ENCODE measurements around the gene MAP4K1. TPM values are rescaled to one million over a fixed set of nuclear protein-coding genes. Genes with fewer than 3 reads are reported as not detected.

The MAP4K1 gene
- polyA plus RNA-seq, 2 of the 4 experiments (the other 2 are of a cell fraction): 1.2 to 2.6 TPM

GRCh38 chr19:38538793-38539528 lies 78.8 kb downstream of the MAP4K1 start:
- CTCF ChIA-PET: interaction anchor here (0.6 to 2.0 kb wide), 4 partner anchors 58 to 421 kb away, joined by 3 to 6 read pairs (median 4); no protein-coding TSS in a partner anchor
- Histone ChIP-seq H3K4me2 (no peak overlapping the region), H3K27ac (no peak overlapping the region), H3K4me1 (peaks cover 7% of the 10 kb centered on the region; the same call in 2 of the 3 replicates), H3K4me3 (no peak overlapping the region), H3K9me3 (peaks cover 56% of the 10 kb centered on the region)
- FAIRE-seq (peak; percentile 98), ATAC-seq (no peak), DNase-seq (ENCODE audit: low read depth in 1 of 2, low spot score in 1 of 2) (no peak)
- WGBS (ENCODE audit: missing lambda C conversion rate): 37% methylated on average over 6 of the region's 6 CpGs
- TF ChIP-seq HOXB13 (CRISPR knock-in tag; IDR thresholded peaks at IDR 0.05; ENCODE audit: low read depth): 0 out of 2 replicates have a peak, but pooled peaks have one; percentile 28
- TF ChIP-seq HES2 (IDR thresholded peaks at IDR 0.05): no peak
- POLR2A ChIA-PET: no interaction called here

DNA sequence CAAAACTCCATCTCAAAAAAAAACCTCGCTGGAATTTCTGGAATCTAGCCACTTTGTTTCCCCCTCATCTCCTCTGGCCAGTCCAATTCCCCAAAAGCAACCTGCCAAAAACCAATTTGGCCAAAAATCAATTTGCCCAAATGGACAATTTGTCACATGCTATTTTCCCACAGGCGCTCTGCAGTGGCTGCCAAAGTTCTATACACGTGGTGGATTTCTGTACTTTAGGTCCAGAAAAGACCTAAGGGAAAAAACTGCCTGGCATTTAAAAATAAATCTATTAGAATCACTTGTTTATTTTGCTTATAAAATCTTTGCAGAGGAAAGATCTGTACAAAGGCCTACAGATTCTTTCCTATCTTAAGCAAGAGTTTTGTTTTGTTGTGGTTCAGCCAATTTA lies 79.4 kb downstream of the MAP4K1 start:
- Histone ChIP-seq H3K9me3 (peaks cover 54% of the 10 kb centered on the region), H3K27ac (no peak overlapping the region), H3K4me2 (no peak overlapping the region), H3K4me3 (no peak overlapping the region), H3K4me1 (peaks cover under 1% of the 10 kb centered on the region; the same call in 2 of the 3 replicates)
- ChIA-PET POLR2A (no interaction called here), CTCF (interaction anchor here (0.6 to 2.0 kb wide), 4 partner anchors 59 to 422 kb away, joined by 3 to 6 read pairs (median 4); no protein-coding TSS in a partner anchor)
- DNase-seq (ENCODE audit: low read depth in 1 of 2, low spot score in 1 of 2) (no peak), ATAC-seq (no peak), FAIRE-seq (peak; percentile 36)
- no peak for TF ChIP-seq PHF8 (IDR thresholded peaks at IDR 0.05; ENCODE audit: borderline replicate concordance, low read depth)
- TF ChIP-seq RFX5 (IDR thresholded peaks at IDR 0.05): no peak
- no peak for TF ChIP-seq CEBPB (IDR thresholded peaks at IDR 0.05)
- no peak for TF ChIP-seq TP53 (CRISPR knock-in tag; IDR thresholded peaks at IDR 0.05)
- TF ChIP-seq HMGXB4 (CRISPR knock-in tag; IDR thresholded peaks at IDR 0.05; ENCODE audit: borderline replicate concordance): no peak
- no peak for TF ChIP-seq GATA3 (IDR thresholded peaks at IDR 0.05; ENCODE audit: borderline replicate concordance)
- no peak for TF ChIP-seq NPAS2 (CRISPR knock-in tag; IDR thresholded peaks at IDR 0.05; ENCODE audit: borderline replicate concordance)
- TF ChIP-seq TFCP2L1 (CRISPR knock-in tag; IDR thresholded peaks at IDR 0.05): no peak
- TF ChIP-seq ZNF302 (CRISPR knock-in tag; IDR thresholded peaks at IDR 0.05): no peak
- no peak for TF ChIP-seq NR3C1 (IDR thresholded peaks at IDR 0.05)
- TF ChIP-seq KDM5A (IDR thresholded peaks at IDR 0.05): no peak
- TF ChIP-seq EHMT2 (IDR thresholded peaks at IDR 0.05; ENCODE audit: low read depth): no peak
- no peak for TF ChIP-seq RNF2 (IDR thresholded peaks at IDR 0.05; ENCODE audit: borderline replicate concordance, low read depth)
- TF ChIP-seq, protein P1, sequence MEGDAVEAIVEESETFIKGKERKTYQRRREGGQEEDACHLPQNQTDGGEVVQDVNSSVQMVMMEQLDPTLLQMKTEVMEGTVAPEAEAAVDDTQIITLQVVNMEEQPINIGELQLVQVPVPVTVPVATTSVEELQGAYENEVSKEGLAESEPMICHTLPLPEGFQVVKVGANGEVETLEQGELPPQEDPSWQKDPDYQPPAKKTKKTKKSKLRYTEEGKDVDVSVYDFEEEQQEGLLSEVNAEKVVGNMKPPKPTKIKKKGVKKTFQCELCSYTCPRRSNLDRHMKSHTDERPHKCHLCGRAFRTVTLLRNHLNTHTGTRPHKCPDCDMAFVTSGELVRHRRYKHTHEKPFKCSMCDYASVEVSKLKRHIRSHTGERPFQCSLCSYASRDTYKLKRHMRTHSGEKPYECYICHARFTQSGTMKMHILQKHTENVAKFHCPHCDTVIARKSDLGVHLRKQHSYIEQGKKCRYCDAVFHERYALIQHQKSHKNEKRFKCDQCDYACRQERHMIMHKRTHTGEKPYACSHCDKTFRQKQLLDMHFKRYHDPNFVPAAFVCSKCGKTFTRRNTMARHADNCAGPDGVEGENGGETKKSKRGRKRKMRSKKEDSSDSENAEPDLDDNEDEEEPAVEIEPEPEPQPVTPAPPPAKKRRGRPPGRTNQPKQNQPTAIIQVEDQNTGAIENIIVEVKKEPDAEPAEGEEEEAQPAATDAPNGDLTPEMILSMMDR (IDR thresholded peaks at IDR 0.05): no peak
- TF ChIP-seq, protein P2, sequence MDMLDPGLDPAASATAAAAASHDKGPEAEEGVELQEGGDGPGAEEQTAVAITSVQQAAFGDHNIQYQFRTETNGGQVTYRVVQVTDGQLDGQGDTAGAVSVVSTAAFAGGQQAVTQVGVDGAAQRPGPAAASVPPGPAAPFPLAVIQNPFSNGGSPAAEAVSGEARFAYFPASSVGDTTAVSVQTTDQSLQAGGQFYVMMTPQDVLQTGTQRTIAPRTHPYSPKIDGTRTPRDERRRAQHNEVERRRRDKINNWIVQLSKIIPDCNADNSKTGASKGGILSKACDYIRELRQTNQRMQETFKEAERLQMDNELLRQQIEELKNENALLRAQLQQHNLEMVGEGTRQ (IDR thresholded peaks at IDR 0.05): no peak
- no peak for TF ChIP-seq ZC3H11A (IDR thresholded peaks at IDR 0.05)
- no peak for TF ChIP-seq KDM1A (IDR thresholded peaks at IDR 0.05; ENCODE audit: low read depth)
- 39% methylated on average over 3 of the region's 3 CpGs for WGBS (ENCODE audit: missing lambda C conversion rate)

Other genes with a start within 250 kb of the MAP4K1 start
- 437 and 469 TPM in 2 replicates for gene PSMD8, start 243.4 kb downstream of the MAP4K1 start, polyA plus RNA-seq (2011; rRNA removed)
- gene PSMD8, start 243.4 kb downstream of the MAP4K1 start, polyA plus RNA-seq (2017; fragmentation: RNase III; extraction: RNeasy Plus Mini Kit Qiagen cat#74134 plus additional on column Dnase treatment): 456 to 462 TPM (median 458 TPM) in 3 replicates
- gene GGN, start 229.9 kb downstream of the MAP4K1 start, polyA plus RNA-seq (2011; rRNA removed): not detected in 2 replicates
- gene GGN, start 229.9 kb downstream of the MAP4K1 start, polyA plus RNA-seq (2017; fragmentation: RNase III; extraction: RNeasy Plus Mini Kit Qiagen cat#74134 plus additional on column Dnase treatment): 0.33 to 0.66 TPM (median 0.46 TPM) in 3 replicates
- 3.0 and 3.5 TPM in 2 replicates for gene SPRED3, start 229.3 kb downstream of the MAP4K1 start, polyA plus RNA-seq (2011; rRNA removed)
- 2.6 to 3.6 TPM (median 2.8 TPM) in 3 replicates for gene SPRED3, start 229.3 kb downstream of the MAP4K1 start, polyA plus RNA-seq (2017; fragmentation: RNase III; extraction: RNeasy Plus Mini Kit Qiagen cat#74134 plus additional on column Dnase treatment)
- 12.8 and 13.8 TPM in 2 replicates for gene FAM98C, start 214.9 kb downstream of the MAP4K1 start, polyA plus RNA-seq (2011; rRNA removed)
- gene FAM98C, start 214.9 kb downstream of the MAP4K1 start, polyA plus RNA-seq (2017; fragmentation: RNase III; extraction: RNeasy Plus Mini Kit Qiagen cat#74134 plus additional on column Dnase treatment): 19.5 to 20.4 TPM (median 20.1 TPM) in 3 replicates
- 0.13 and 0.22 TPM in 2 replicates for gene RASGRP4, start 191.7 kb downstream of the MAP4K1 start, polyA plus RNA-seq (2011; rRNA removed)
- gene RASGRP4, start 191.7 kb downstream of the MAP4K1 start, polyA plus RNA-seq (2017; fragmentation: RNase III; extraction: RNeasy Plus Mini Kit Qiagen cat#74134 plus additional on column Dnase treatment): 0.09 to 0.30 TPM (median 0.18 TPM) in 3 replicates
- 0.87 and 1.4 TPM in 2 replicates for gene RYR1, start 184.3 kb downstream of the MAP4K1 start, polyA plus RNA-seq (2011; rRNA removed)
- 3.1 to 4.5 TPM (median 3.7 TPM) in 3 replicates for gene RYR1, start 184.3 kb downstream of the MAP4K1 start, polyA plus RNA-seq (2017; fragmentation: RNase III; extraction: RNeasy Plus Mini Kit Qiagen cat#74134 plus additional on column Dnase treatment)
- gene EIF3K, start 1.2 kb upstream of the MAP4K1 start, polyA plus RNA-seq (2011; rRNA removed): 419 and 491 TPM in 2 replicates
- gene EIF3K, start 1.2 kb upstream of the MAP4K1 start, polyA plus RNA-seq (2017; fragmentation: RNase III; extraction: RNeasy Plus Mini Kit Qiagen cat#74134 plus additional on column Dnase treatment): 910 to 1,057 TPM (median 937 TPM) in 3 replicates
- 605 and 614 TPM in 2 replicates for gene ACTN4, start 29.7 kb upstream of the MAP4K1 start, polyA plus RNA-seq (2011; rRNA removed)
- gene ACTN4, start 29.7 kb upstream of the MAP4K1 start, polyA plus RNA-seq (2017; fragmentation: RNase III; extraction: RNeasy Plus Mini Kit Qiagen cat#74134 plus additional on column Dnase treatment): 967 to 1,087 TPM (median 1,011 TPM) in 3 replicates
- gene CAPN12, start 126.5 kb upstream of the MAP4K1 start, polyA plus RNA-seq (2011; rRNA removed): 10.0 and 12.3 TPM in 2 replicates
- 8.6 to 11.7 TPM (median 11.0 TPM) in 3 replicates for gene CAPN12, start 126.5 kb upstream of the MAP4K1 start, polyA plus RNA-seq (2017; fragmentation: RNase III; extraction: RNeasy Plus Mini Kit Qiagen cat#74134 plus additional on column Dnase treatment)
- not detected in 2 replicates for gene LGALS7, start 155.6 kb upstream of the MAP4K1 start, polyA plus RNA-seq (2011; rRNA removed)
- gene LGALS7, start 155.6 kb upstream of the MAP4K1 start, polyA plus RNA-seq (2017; fragmentation: RNase III; extraction: RNeasy Plus Mini Kit Qiagen cat#74134 plus additional on column Dnase treatment): not detected in 3 replicates
- gene LGALS7B, start 171.2 kb upstream of the MAP4K1 start, polyA plus RNA-seq (2011; rRNA removed): 0.27 TPM in 1 of 2 replicates, not detected in the other
- not detected in 3 replicates for gene LGALS7B, start 171.2 kb upstream of the MAP4K1 start, polyA plus RNA-seq (2017; fragmentation: RNase III; extraction: RNeasy Plus Mini Kit Qiagen cat#74134 plus additional on column Dnase treatment)
- gene LGALS4, start 195.0 kb upstream of the MAP4K1 start, polyA plus RNA-seq (2011; rRNA removed): 2.5 and 3.3 TPM in 2 replicates
- 0.38 to 0.94 TPM (median 0.84 TPM) in 3 replicates for gene LGALS4, start 195.0 kb upstream of the MAP4K1 start, polyA plus RNA-seq (2017; fragmentation: RNase III; extraction: RNeasy Plus Mini Kit Qiagen cat#74134 plus additional on column Dnase treatment)
- gene ECH1, start 213.8 kb upstream of the MAP4K1 start, polyA plus RNA-seq (2011; rRNA removed): 383 and 431 TPM in 2 replicates
- 393 to 394 TPM (median 394 TPM) in 3 replicates for gene ECH1, start 213.8 kb upstream of the MAP4K1 start, polyA plus RNA-seq (2017; fragmentation: RNase III; extraction: RNeasy Plus Mini Kit Qiagen cat#74134 plus additional on column Dnase treatment)
- gene HNRNPL, start 232.0 kb upstream of the MAP4K1 start, polyA plus RNA-seq (2011; rRNA removed): 440 and 487 TPM in 2 replicates
- gene HNRNPL, start 232.0 kb upstream of the MAP4K1 start, polyA plus RNA-seq (2017; fragmentation: RNase III; extraction: RNeasy Plus Mini Kit Qiagen cat#74134 plus additional on column Dnase treatment): 372 to 383 TPM (median 380 TPM) in 3 replicates